Stimulated activated CD8-positive, alpha-beta memory T cell treated with anti-CD3 and anti-CD28 coated beads, Interleukin-15, amount 100 ng/mL, for 4 hours (primary cell): ENCODE results near the gene PNPLA5.

ENCODE experiments used
- DNase-seq, 2 donors: peaks; one replicate each; pipeline ENCODE4 v3.0.0-alpha.2; 2020; ENCODE audit warnings: low read depth in 2 of 2

Gene PNPLA5

DNA sequence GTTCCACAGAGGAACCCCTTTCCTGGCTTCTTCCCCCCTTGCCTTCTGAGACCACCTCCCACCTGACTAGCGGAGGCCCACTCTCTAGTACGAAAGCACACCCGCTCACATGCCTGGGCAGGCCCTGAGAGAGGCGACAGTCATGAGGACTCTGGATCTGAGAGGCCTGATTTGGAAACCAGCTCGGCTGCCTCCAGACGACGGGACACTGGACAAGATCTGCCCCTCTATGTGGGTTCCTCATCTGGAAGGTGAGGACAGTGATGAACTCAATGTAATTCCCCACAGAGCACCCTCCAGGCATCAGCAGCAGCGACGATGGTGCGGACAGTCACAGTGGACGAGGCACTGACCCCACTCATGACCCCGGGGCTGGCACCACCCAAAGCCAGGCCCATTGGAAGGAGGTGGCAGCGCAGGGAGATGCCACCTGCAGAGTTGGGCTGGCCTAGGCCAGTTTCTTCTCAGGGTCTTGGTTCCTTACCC lies 37.0 kb downstream of the PNPLA5 start:
- DNase-seq: no peak

DNA sequence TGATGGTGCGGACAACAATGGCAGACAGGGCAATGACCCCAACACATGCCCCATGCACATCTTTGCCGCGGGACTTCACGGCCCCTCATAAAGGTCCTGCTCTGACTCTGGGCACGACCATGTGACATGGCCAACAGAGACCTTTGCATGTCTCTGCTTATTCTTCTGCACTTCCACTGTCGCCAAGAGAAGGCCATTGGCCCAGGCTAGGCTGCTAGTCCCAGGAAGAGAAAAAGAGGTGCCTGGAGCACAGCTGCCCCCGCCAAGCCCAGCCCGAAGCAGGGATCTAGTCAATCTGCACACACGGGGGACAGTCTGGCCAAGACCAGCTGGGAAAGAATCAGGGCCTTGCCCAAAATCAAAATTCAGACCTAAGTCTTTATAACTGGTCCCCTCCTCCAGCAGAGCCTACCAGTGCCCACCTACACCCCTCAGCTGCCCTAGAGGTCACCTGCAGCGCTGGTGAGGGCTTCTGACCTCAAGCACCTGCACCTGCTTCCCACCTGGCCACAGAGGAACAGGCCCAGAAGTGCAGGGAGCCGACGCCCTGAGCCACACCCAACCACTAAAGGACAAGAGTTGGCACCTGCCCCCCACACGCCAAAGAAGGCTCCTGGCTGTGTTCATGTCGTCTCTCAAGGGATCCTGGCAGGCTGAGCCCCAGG lies 37.6 kb downstream of the PNPLA5 start:
- DNase-seq: no peak

DNA sequence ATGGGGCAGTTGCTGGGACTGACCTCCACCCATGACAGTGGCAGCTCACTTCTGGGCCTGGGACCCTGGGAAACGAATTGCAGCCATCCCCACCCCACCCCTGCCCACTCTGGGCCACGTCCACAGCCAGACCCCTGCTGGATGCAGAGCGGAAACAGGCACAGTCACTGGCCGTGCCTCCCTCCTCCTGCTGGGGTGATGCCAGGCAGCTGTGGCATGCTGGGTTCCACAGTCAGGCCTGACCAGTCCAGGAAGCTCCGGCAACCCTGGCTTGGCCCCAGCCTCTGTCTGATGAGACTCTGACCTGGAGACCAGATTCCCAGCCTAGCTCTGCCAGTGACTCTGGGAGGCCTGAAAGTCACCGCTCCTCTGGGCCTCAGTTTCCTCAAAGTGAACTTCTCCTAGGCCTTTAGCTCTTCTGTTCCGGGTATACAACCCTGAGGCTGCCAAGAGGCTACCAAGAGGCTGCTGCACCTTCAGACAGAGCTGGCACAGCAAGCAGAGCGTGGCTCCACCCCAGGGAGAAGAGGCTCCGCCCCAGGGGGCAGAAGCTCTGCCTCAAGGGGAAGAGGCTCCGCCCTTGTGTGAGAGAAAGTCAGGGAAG lies 38.4 kb downstream of the PNPLA5 start:
- DNase-seq: no peak

DNA sequence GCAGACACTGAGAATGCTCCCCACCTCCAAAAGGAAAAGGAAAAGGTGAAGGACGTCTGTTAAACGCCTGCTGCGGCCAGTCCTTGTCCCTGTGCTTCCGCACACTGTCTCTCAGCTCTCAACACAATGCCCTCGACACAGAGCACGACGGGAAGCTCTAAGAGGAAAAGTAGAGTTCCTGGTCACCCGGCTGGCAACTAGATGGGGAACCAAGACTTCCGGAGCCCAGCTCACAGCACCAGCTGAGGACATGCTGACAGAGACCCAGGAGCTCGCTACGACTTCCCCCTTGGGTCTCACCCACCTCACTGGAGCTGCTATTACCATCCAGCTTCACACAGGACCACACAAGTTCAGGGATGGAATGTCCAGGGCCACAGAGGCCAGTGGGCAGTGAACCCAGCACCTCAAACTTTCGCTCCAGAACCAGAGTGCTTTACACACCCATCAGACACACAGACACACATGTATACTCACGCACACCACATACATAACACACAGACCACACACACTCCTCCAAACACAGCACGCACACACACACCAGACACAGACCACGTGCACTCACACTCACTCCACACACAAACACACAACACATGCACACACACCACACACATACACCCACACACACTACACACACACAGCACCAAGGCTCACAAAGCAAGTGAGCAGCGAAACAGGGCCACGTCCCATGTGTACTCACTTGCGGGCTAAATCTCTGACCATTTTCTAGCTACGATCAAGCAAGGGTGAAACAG lies 39.1 kb downstream of the PNPLA5 start:
- DNase-seq: no peak

DNA sequence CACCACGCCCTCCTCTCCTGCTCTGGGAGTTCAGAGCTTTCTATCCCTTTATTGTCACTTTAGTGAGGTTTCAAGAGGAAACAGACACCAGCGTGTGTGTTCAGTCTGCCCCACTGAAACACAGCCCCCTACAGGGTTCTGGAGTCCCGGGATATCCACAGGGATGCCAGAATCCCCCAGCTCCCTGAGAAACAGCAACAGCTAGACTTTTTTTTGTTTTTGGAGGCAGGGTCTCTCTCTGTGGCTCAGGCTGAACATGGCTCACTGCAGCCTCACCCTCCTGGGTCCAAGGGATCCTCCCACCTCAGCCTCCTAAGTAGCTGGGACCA lies 39.9 kb downstream of the PNPLA5 start:
- DNase-seq: no peak

DNA sequence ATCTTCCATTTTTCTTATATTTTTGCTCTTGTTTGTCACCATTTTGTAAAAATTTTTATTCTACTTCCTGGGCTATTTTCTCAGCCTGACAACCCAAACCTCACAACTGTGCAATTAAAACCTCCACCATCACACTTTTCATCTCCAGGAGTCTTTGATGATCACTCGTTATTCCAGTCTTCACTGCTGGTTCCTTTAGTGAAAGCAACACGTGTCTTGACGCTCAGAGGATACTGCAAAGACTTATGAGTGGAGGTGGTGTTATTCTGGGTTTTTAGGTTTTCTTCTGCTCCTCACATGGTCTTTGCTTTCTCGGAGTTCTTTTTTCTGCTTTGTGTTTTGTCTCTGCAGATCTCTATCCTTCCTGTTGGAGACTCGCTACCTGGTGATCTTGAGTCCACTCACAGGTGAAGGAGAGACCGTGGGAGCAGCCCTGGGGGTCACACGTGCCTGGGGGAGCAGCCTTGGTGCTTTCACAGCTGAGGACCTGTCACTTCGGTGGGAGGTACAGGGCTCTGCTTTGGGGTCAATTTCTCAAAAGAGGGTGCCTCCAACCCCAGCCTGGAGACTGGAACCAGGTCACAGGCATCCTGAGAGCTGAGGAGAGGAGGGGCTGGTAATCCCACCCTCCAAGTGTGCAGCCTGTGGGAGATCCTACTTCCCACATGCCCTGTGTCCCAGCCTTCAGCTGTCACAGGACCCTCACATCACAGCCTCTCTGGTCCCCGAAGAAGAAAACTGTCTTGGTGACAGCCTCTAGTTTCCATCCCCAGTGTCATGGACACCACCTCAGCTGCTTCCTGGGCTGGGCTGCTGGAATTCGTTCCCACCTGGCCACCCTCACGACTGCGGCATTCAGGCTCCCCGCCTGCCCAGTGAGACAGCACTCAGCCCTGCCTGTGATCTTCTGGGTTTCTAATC lies 40.5 kb downstream of the PNPLA5 start:
- DNase-seq: no peak

DNA sequence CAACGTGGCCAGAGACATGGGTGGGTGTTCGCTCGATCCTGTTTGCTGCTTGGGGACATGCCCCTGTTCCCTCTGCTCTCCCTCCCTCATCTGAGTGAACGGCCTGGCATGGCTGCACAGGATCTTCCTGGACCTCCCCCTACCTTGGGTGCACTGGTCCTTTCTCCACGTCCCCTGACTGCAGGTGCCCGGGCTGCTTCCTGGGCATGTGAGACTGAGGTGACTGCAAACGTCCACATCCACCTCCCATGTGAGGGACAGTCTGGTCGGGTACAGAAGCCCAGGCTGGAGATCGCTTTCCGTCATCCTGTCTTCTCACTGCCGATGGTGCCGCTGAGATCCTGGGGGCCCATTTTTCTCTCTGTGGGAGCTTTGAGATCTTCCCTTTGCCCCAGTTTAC lies 41.3 kb downstream of the PNPLA5 start:
- DNase-seq: no peak

DNA sequence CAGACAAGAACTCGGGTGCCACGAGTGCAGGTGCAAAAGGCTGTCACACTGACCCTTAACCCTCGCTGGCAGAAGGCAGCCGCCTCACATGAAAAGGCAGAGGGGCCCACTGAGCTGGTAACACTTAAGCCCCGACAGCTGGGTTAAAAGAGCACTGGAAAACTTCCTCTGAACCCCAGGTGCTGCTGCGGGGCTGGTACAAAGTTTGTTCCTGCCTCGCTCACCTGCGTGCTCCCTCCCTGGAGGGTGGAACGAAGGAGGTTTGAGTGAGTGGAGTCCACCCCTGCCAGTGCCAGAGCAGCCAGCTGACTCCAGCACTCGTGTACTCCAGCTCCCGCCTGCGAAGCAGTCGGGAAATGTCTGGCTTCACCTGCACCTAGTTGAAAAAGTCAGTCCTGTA lies 42.1 kb downstream of the PNPLA5 start:
- DNase-seq: no peak

DNA sequence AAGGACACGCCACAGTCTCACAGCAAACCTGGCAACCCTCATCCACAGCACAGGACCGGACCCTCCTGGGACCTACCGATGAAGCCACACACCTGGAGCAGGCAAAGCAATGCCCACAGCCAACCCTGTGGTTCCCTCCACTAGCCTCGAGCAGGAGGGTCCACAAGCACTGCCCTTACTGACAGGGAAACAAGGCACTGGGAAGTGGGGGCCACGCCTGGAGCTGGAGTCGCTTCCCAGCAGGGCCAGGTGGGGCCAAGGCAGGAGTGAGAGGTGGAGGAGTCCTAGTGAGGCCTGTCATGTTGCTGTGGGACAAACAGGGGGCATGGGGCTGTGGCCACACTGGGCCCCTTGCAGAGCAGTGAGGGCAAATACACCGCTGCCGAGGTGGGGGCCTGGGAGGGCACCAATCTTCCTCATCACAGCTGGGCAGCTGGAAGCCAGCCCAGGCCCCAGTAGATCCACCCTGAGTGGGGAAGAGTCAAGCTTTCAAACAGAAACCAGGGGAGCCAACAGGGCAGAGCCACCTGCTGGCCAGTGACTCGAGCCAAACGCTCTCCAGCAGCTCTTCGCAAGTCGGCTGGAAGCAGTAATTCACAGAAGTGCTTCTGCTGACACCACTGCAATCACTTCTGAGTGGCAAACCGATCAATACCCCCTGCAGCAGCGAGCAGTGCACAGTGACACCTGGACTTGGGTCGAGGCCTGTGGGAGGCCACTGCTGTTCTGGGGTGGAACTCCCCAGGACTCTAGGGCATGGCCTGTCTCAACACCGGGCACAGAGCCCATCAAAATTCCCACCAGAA lies 43.2 kb downstream of the PNPLA5 start:
- no peak for DNase-seq

DNA sequence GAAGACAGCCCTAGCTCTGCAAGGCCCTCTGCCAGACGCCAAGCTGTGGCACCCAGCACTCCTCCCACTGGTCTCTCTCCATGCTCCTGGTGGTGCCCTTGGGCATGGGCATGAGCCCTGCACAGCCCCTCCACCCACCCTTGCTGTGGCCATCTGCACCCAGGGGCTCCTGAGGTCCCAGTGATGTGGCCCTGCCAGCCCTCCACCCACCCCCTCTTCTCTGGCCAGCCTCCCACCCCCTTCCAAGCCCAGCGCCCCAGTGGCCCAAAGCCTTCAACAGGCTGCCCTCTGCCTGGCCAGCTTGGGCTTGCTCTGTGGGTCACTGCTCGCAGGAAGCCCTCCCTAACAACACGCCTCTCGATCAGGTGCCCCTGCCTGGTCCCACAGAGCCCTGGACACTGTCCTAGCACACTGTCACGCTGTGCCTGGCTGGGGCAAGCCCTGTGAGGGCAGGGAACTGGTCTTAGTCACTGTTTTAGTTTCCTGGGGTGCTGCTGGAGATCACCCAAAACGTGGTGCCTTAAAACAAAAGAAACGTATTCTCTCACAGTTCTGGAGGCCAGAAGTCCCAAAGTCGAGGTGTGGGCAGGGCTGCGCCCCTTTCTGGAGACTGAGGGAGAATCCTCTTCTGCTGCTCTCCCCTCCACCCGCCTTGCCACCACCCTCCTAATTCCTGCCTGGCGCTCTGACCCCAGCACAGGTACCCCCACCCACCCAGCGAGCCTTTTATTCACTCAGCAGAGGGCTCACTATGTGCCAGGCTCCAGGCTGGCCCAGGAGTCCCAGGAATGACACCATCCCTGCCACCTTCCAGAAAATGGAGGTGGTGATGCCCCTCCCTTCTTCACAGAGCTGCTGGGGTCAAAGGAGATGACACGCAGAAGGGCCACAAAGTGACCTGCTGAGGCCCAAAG lies 44.2 kb downstream of the PNPLA5 start:
- DNase-seq: no peak

DNA sequence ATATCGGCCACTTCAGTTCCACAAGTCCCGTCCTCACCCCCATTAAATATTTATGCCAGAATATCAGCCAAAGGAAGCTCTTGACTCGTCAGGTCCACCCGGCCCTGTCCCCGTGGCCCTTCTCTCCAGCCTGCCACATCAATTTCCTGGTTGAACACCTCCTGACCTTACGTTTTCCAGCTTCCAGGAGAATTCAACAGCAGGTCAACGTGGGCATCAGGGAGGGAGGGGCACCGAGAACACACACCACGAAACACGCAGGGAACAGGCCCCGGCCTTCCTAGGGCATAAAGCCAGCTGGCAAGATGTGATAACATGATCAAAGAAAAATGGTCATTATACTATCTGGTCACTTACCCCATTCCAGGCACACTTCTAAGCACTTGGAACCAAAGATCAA lies 44.8 kb downstream of the PNPLA5 start:
- DNase-seq: no peak

DNA sequence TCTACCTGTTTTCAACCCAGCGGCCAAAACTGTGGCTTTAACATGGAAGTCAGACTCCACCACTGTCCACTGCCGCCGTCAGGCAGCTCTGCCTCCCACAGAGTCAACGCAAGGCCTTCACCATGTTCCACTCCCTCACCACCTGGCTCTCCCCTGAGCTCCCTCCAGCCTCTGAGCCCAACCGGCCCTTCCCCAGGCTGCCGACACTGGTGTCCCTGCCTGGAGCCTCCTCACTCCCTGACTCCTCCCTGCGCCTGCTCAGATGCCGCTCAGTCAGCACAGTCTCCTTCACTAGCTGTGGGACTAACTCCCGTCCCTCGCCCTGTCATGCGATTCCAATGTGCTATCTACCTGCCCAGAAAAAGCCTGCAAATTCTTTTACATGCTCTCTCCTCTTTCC lies 45.8 kb downstream of the PNPLA5 start:
- DNase-seq: no peak

DNA sequence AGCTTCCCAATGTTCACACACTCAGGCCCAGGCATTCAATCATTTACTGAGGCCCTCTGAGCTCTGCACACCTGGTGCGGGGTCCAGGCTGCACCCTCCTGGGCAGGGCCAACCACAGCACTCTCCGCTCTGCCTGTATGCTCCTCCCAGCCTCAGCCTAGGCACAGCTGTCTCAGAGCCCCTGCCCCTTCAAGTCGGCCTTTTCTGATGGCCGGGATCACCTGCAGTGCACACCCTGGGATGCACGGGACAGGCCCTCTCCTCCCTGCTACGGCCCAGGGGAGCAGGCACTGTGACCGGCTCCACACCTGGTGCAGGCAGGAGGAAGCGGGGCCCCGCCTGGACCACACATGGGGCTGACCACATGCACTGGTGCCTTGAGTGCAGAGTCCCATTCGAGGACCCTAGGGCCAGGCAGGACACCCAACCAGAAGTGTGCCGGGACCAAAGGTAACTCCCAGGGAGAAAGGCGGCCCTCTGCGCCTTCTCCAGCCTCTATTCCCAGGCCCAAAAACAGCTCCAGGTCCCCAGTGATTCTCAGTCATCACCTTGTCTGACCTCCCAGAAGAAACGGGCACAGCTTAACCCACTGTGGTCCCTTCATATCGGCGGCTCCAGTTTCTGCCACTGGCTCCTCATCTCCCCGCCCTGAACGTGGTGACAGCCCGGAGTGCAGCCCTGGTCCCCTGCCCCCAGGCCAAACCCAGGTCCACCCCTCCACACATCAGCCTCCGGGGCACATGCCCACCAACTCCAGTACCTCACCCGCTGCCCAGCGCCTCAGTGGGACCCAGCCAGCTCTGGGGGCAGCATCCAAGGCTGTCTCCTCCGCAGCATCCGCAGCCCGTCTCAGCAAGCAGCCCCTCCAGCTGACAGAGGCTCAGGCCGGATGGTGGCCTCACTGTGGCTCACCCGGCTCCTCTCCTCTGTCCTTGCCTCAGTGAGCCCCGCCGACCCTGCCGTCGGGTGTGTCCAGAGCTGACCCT lies 47.0 kb downstream of the PNPLA5 start:
- no peak for DNase-seq

DNA sequence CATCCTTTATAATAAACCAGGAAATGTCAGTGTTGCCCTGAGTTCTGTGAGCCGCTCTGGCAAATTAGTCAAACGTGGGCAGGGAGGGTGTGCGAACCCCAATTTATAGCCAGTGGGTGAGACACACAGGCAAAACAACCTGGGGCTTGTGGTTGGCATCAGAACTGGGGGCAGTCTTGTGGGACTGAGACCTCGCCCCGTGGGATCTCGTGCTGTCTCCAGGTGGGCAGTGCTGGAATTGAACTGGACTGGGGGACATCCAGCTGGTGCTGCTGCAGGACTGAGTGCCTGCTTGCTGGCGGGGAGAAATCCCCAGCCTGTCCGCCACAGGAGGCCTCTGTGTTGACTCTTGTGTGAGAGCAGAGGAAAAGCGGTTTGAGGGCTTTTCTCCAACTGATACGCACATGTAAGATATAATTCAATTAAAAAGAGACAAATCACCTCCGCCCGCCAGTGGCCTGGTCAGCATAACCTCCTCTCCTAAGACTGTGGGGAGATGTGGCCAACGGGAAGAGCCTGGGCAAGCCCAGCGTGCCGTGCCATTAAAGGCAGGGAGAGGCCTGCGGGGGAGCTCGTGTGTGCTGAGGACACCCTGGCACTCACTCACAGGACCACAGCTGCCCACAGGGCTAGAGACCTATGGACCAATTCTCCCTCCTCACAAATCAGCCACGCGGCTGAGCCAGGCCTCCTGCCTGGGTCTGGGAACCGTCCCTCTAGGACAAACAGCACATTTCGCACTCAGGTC lies 47.9 kb downstream of the PNPLA5 start:
- no peak for DNase-seq

DNA sequence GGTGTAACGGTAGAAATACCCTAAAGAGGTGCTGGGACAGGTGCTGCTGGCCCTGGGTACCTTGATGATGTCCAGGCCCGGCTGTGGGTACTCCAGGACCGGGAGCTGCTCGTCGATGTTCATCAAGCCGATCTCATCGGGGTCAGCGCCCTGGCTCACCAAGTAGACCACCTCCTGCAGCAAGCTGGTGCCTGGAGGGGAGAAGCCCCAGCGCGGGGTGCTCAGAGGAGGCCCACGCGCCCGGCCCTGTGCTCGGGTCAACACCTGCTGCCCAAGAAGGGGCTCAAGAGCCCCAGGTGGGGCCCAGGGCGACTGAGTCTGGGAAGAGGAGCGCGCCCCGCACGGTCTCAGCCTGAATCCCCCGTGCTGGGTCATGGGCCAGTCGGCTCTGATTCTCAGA lies 50.1 kb downstream of the PNPLA5 start:
- DNase-seq: no peak

DNA sequence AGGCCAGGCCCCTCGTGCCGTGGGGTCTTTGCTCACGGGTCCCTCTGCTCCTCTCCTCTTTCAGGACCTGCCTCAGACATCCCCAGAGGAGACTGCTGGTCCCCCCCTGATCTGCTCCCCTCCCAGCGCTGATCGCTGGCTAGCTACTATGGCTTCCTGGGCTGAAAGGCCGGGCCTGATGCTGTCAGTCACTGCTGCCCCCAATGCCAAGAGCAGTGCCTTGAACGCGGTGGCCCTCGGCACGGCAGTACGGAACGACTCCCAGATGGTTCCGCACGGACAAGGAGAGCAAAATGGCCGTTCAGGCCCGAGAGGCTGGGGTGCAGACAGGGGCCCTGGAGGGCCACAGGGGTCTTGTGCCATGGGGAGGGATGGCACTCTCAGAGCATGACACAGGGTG lies 51.0 kb downstream of the PNPLA5 start:
- no peak for DNase-seq

DNA sequence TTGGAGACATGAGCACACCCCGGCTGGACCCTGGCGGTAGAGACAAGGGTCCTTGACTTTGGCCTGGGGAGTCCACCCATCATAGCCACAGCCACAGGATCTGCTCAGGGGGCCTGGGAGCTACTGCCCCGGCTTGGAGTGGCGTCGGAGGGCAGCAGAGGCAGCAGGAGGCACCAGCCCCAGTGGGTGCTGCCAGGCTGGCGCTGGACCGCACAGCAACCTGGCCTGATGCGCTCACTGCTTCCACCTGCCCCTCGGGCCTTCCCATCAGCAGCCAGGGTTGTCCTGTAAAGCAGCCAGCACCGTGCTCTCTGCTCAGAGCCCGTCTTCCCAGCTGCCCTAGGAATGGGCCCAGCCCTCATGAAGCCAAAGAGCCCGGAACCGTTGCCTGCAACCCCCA lies 51.4 kb downstream of the PNPLA5 start:
- no peak for DNase-seq

DNA sequence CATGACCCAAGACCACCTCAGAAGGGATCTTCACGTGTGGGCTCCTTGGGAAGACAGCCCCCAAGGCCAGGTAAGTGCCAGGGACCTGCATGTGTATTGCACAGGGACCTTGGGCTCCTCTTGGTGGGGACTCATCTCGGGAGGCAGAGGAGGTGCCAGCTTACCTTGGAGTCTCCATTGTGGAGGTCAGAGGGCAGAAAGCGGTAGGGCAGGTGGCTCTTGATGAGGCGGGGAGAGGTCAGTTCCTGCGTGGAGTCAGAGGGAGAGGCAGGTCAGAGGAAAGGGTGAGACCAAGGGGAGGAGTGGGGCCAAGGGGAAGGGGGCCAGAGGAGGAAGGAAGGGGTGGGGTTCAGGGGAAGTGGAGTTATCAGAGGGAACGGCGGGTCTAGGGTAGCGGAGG lies 52.0 kb downstream of the PNPLA5 start:
- no peak for DNase-seq
